K562 (cell line): Measurements from ENCODE around the gene HOXB8. TPM values are rescaled to one million over a fixed set of nuclear protein-coding genes. Genes with fewer than 3 reads are reported as not detected.

Source experiments
- ATAC-seq: fragments of 200-7000 bp; cut with Tn5 transposase; 3 replicates; pipeline ENCODE4 v1.9.1; 2020; ENCODE audit warnings: moderate library complexity
- BruUV-seq: library from RNA; stranded (reverse); fragments of 400-500 nt; replicated peaks from 2 replicates; lab custom pipeline; 2021; lab: Mats Ljungman, UMichigan
- CTCF ChIA-PET: fragments of 300-600 bp; formaldehyde crosslinking; extraction: SDS; loops from one replicate; lab custom pipeline; 2021; ENCODE audit warnings: low intra/inter-chr PET ratio; lab: Yijun Ruan, JAX
- POLR2A ChIA-PET: fragments of 300-600, 350-650 bp; sonication (Branson Sonifier 250); formaldehyde crosslinking; extraction: SDS; loops from one replicate; lab custom pipeline; 2021; ENCODE audit warnings: antibody characterized with exemption, inconsistent platforms; lab: Yijun Ruan, JAX
- DNase-seq, 4 experiments: peaks; one replicate each; pipeline versions ENCODE4 v3.0.0 to v3.0.0-alpha.2; 2011 to 2018; ENCODE audit warnings: low spot score in 3 of 4, mixed read lengths in 3 of 4; ENCODE audit errors: extremely low read depth in 1 of 4
- FAIRE-seq: peaks from 2 replicates; lab custom pipeline; 2011; peaks lifted over from hg19 to GRCh38; lab: Jason Lieb, UNC
- H2AFZ ChIP-seq: 2 replicates; pipeline ENCODE4 v1.6.0; 2011; ENCODE audit warnings: low read depth, low read length, control low read depth, inconsistent platforms
- H3K27ac ChIP-seq: fragments of 200-600 bp; 3 replicates; pipeline ENCODE4 v1.8.0; 2011; ENCODE audit warnings: low read depth, mild to moderate bottlenecking, control low read depth, inconsistent platforms, low read length, moderate library complexity, mixed read lengths; ENCODE audit errors: extremely low read depth
- H3K27me3 ChIP-seq, 2 experiments: fragments of 300-600 bp in 1 of 2; 2 replicates in 1 of 2; 3 replicates in 1 of 2; pipeline versions ENCODE4 v1.6.0 to v1.8.0; 2011; ENCODE audit warnings: inconsistent platforms in 2 of 2, low read length in 2 of 2, mild to moderate bottlenecking in 1 of 2, mixed read lengths in 1 of 2, moderate library complexity in 1 of 2; ENCODE audit not compliant: control insufficient read depth in 2 of 2, insufficient read depth in 2 of 2
- H3K36me3 ChIP-seq: fragments of 300-600 bp; 3 replicates; pipeline ENCODE4 v1.8.0; 2011; ENCODE audit warnings: mild to moderate bottlenecking, low read length, inconsistent platforms; ENCODE audit not compliant: control insufficient read depth, insufficient read depth
- H3K4me1 ChIP-seq, 2 experiments: fragments of 200-600 bp in 1 of 2; replicated peaks in 1 of 2; 2 replicates in 1 of 2; 3 replicates in 1 of 2; pipeline versions ENCODE4 v1.5.1 to v1.8.0; 2011; ENCODE audit warnings: inconsistent platforms in 2 of 2, low read length in 2 of 2, mild to moderate bottlenecking in 1 of 2, mixed read lengths in 1 of 2, moderate library complexity in 1 of 2; ENCODE audit not compliant: control insufficient read depth in 2 of 2, insufficient read depth in 2 of 2
- H3K4me2 ChIP-seq: 2 replicates; pipeline ENCODE4 v1.6.1; 2011; ENCODE audit warnings: low read length, control low read depth, inconsistent platforms, mixed read lengths; ENCODE audit not compliant: insufficient read depth
- H3K4me3 ChIP-seq: fragments of 200-600 bp; sonication (generic), shearing (Covaris generic); 2 replicates; pipeline ENCODE4 v1.5.1; 2016; ENCODE audit warnings: control low read depth, inconsistent platforms
- H3K79me2 ChIP-seq: fragments of 200-600 bp; 3 replicates; pipeline ENCODE4 v1.8.0; 2011; ENCODE audit warnings: low read length, inconsistent platforms; ENCODE audit not compliant: control insufficient read depth, insufficient read depth
- H3K9ac ChIP-seq, 2 experiments: 2 replicates each; pipeline versions ENCODE4 v1.6.0 to v1.6.1; 2011; ENCODE audit warnings: low read depth in 2 of 2, low read length in 2 of 2, control low read depth in 1 of 2, inconsistent platforms in 1 of 2, mild to moderate bottlenecking in 1 of 2, mixed read lengths in 1 of 2; ENCODE audit not compliant: insufficient read depth in 1 of 2
- H3K9me1 ChIP-seq: one replicate; pipeline ENCODE4 v1.6.0; 2011; ENCODE audit warnings: inconsistent platforms, mild to moderate bottlenecking, low read length, moderate library complexity; ENCODE audit not compliant: control insufficient read depth, insufficient read depth
- H3K9me3 ChIP-seq: replicated peaks from 2 replicates; pipeline ENCODE4 v1.5.1; 2011; ENCODE audit warnings: low read depth, low read length, inconsistent platforms; ENCODE audit not compliant: control insufficient read depth, insufficient read depth
- H4K20me1 ChIP-seq: replicated peaks from 2 replicates; pipeline ENCODE4 v1.6.1; 2011; ENCODE audit warnings: low read length, inconsistent platforms, mixed read lengths; ENCODE audit not compliant: control insufficient read depth, insufficient read depth
- FOXJ3 ChIP-seq: sonication (generic); formaldehyde crosslinking; IDR thresholded peaks from 2 replicates; pipeline ENCODE4 v1.4.0; 2020; ENCODE audit warnings: mild to moderate bottlenecking, missing genetic modification reagents
- POLR3G ChIP-seq: IDR thresholded peaks from 2 replicates; pipeline ENCODE4 v1.6.1; 2011; ENCODE audit not compliant: insufficient read length, insufficient replicate concordance; ENCODE audit errors: extremely low read depth
- RBFOX2 ChIP-seq: fragments of 200-400 bp; formaldehyde crosslinking; IDR thresholded peaks from 2 replicates; pipeline ENCODE4 v1.6.1; 2017; ENCODE audit warnings: low read depth, mild to moderate bottlenecking, low read length, moderate library complexity
- ZBTB33 ChIP-seq: sonication (generic); formaldehyde crosslinking; IDR thresholded peaks from 2 replicates; pipeline ENCODE4 v1.8.1; 2023; ENCODE audit warnings: mild to moderate bottlenecking, missing genetic modification reagents
- WGBS: fragments of 100-300 bp; shearing (Covaris generic); methylation state at CpG from one replicate; pipeline ENCODE4 v1.1.6; 2016; ENCODE audit warnings: low coverage, mixed read lengths; ENCODE audit not compliant: insufficient coverage; ENCODE audit errors: missing lambda C conversion rate; 5-methylcytosine and 5-hydroxymethylcytosine counted together
- in situ Hi-C: fragments of 300-500 bp; cut with MboI; formaldehyde crosslinking; loops from 4 replicates; pipeline ENCODE4 v1.15.0; 2018; ENCODE audit warnings: inconsistent platforms, mixed read lengths
- intact Hi-C: fragments of 100-400 bp; cut with micrococcal nuclease; formaldehyde crosslinking; loops from 2 replicates; pipeline ENCODE4 v1.14.2; 2022
- polyA plus RNA-seq, 8 experiments: library from polyadenylated mRNA; depleted of rRNA in 4 of 8; stranded (reverse) in 5 of 8; unstranded in 3 of 8; fragments of >200 nt; fragmentation: Nextera tagmentation in 2 of 8; fragmentation: Illumina TruSeq in 1 of 8; extraction: Ambion mirVana in 2 of 8; extraction: Trizol in 1 of 8; gene quantifications; 2 replicates each; pipeline versions ENCODE4 v1.2.1 to v1.2.3, GENCODE V29; 2011 to 2014; ENCODE audit warnings: inconsistent platforms in 1 of 8, missing spikeins in 1 of 8
- total RNA-seq, 7 experiments: library from RNA; depleted of rRNA in 6 of 7; stranded (reverse); fragments of >200 nt in 6 of 7; fragmentation: Illumina TruSeq in 2 of 7; extraction: Trizol in 2 of 7; gene quantifications; 2 replicates each; pipeline versions ENCODE4 v1.2.1 to v1.2.3, GENCODE V29; 2011 to 2021; ENCODE audit warnings: low replicate concordance in 1 of 7

Gene HOXB8
- total and polyA plus RNA-seq, 9 of the 15 experiments (the other 6 are each of a cell fraction or from before 2014, with no cell fraction given) = 0.52 to 23.8 (median 3.6) TPM

- no peaks in the 10 kb centered on the region; the same call in 2 of the 3 replicates for H3K36me3 ChIP-seq
- no peaks in the 10 kb centered on the region for H3K9me3 ChIP-seq
- H3K4me2 ChIP-seq = no peak overlapping the region
- BruUV-seq = no TSS peak
- in situ Hi-C loops = no loop called here
- POLR2A ChIA-PET = interaction anchor here (1.1 to 2.3 kb wide), 2 partner anchors 9 to 11 kb away, joined by 5 to 10 read pairs; no protein-coding TSS in a partner anchor
- FAIRE-seq = no peak
- WGBS = 94% methylated on average over 37 of the region's 68 CpGs
- ATAC-seq = no peak
- no peak overlapping the region for H3K4me3 ChIP-seq
- intact Hi-C loops = no loop called here
- H3K4me1 ChIP-seq = peaks cover 29 to 66% of the 10 kb centered on the region in 2 experiments; a peak in 4 of 5 replicates
- H3K27me3 ChIP-seq = no peaks in the 10 kb centered on the region
- no peaks in the 10 kb centered on the region for H3K9me1 ChIP-seq
- no peak overlapping the region for H3K27ac ChIP-seq
- DNase-seq = no peak
- TF ChIP-seq RBFOX2 = peak; percentile 31; the same call in 1 of the 2 replicates
- TF ChIP-seq ZBTB33 = peak; percentile 88
- no peak for TF ChIP-seq FOXJ3 (CRISPR knock-in tag)
- no peak for TF ChIP-seq POLR3G
- no peak overlapping the region for H3K9ac ChIP-seq
- CTCF ChIA-PET = no interaction called here
- H2AFZ ChIP-seq = no peak overlapping the region
- no peaks in the 10 kb centered on the region; the same call in 1 of the 2 replicates for H4K20me1 ChIP-seq
- H3K79me2 ChIP-seq = peaks cover 45% of the 10 kb centered on the region
These were observed 17.1 kb downstream of the HOXB8 start for GRCh38 chr17:48597778-48598631.
